Erythroblast (primary cell): Measurements from ENCODE around the gene MUL1.

ENCODE experiments used
- GATA1 ChIP-seq: IDR thresholded peaks from 2 replicates; pipeline ENCODE4 v1.6.1; 2011; ENCODE audit warnings: low read depth, mild to moderate bottlenecking, control low read depth, low read length, moderate library complexity
- POLR2A ChIP-seq: IDR thresholded peaks from 2 replicates; pipeline ENCODE4 v1.6.1; 2011; ENCODE audit warnings: mild to moderate bottlenecking, low read length

- TF ChIP-seq POLR2A (no peak), GATA1 (no peak)
Measured at GRCh38 chr1:20538227-20538626, 30.3 kb upstream of the MUL1 start.
